SK-N-MC (cell line): ENCODE measurements around the gene SETD4.

ENCODE experiments used
- EZH2 ChIP-seq: fragments of 200-600 bp; sonication (generic); IDR thresholded peaks from one replicate; pipeline ENCODE4 v1.6.1; 2017; ENCODE audit warnings: antibody characterized with exemption
- POLR2AphosphoS5 ChIP-seq: IDR thresholded peaks from 2 replicates; pipeline ENCODE4 v1.6.1; 2012; ENCODE audit warnings: mild to moderate bottlenecking, low read depth, low read length, borderline replicate concordance

DNA sequence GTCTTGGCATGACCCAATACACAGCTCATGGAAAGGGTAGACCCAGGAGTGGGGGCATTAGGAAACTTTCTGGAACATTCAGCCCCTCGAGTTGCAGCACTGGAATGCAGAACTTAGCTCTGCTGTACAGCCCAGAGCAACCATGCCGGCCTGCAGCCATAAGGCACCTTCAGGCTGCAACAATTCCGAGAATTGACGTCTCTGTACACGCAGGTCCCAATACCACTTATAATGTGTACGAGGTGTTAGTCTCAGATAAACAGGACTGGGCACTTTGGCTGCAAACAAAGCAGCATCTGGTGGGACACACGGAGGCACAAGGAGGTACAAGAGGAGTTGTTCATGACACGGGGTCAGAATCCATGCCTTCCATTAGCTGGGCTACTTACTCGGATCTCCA lies 17.4 kb upstream of the SETD4 start:
- TF ChIP-seq EZH2 (no peak), POLR2AphosphoS5 (no peak)
